A549 (cell line): Measurements from ENCODE around the gene H6PD. TPM values are rescaled to one million over a fixed set of nuclear protein-coding genes. Genes with fewer than 3 reads are reported as not detected.

Experiments used
- ATAC-seq, 2 experiments: fragments of 200-7000 bp in 1 of 2; fragments of >200 bp in 1 of 2; cut with Nextera tagmentation in 1 of 2; cut with Tn5 transposase in 1 of 2; 3 replicates each; pipeline versions ENCODE4 v1.8.0 to v1.9.1; 2018 to 2020; ENCODE audit warnings: mild to moderate bottlenecking in 1 of 2, moderate library complexity in 1 of 2
- CTCF ChIA-PET: fragments of 300-600 bp; sonication (Branson Sonifier 250); formaldehyde crosslinking; extraction: SDS; loops from one replicate; lab custom pipeline; 2021; ENCODE audit warnings: antibody characterized with exemption, inconsistent platforms; lab: Yijun Ruan, JAX
- POLR2A ChIA-PET: fragments of 350-600 bp; formaldehyde crosslinking; extraction: SDS; loops from one replicate; lab custom pipeline; 2021; ENCODE audit warnings: antibody characterized with exemption, inconsistent platforms; lab: Yijun Ruan, JAX
- DNase-seq, 2 experiments: peaks; one replicate each; pipeline versions ENCODE4 v3.0.0 to v3.0.0-alpha.2; 2011 to 2016; ENCODE audit warnings: low read depth in 1 of 2, low spot score in 1 of 2
- FAIRE-seq: peaks from 2 replicates; lab custom pipeline; 2011; peaks lifted over from hg19 to GRCh38; lab: Jason Lieb, UNC
- H3K27ac ChIP-seq, 2 experiments: fragments of >200 bp; sonication (Bioruptor Twin); formaldehyde crosslinking; 3 replicates each; pipeline ENCODE4 v1.5.1; 2016 to 2017
- H3K4me1 ChIP-seq: fragments of >200 bp; sonication (Bioruptor Twin); formaldehyde crosslinking; 3 replicates; pipeline ENCODE4 v1.6.1; 2016
- H3K4me2 ChIP-seq: fragments of >200 bp; sonication (Bioruptor Twin); formaldehyde crosslinking; 3 replicates; pipeline ENCODE4 v1.6.1; 2016
- H3K4me3 ChIP-seq: fragments of >200 bp; sonication (Bioruptor Twin); formaldehyde crosslinking; 3 replicates; pipeline ENCODE4 v1.5.1; 2016
- H3K9me3 ChIP-seq: fragments of >200 bp; sonication (Bioruptor Twin); formaldehyde crosslinking; 3 replicates; pipeline ENCODE4 v1.6.1; 2016
- BHLHE40 ChIP-seq: IDR thresholded peaks from 2 replicates; pipeline ENCODE4 v1.6.1; 2012; ENCODE audit warnings: low read depth, low read length, inconsistent platforms
- CHD2 ChIP-seq: fragments of 150-350 bp; IDR thresholded peaks from 2 replicates; pipeline ENCODE4 v1.6.1; 2014; ENCODE audit warnings: low read length; ENCODE audit not compliant: partially characterized antibody
- CHD4 ChIP-seq: fragments of 200-600 bp; sonication (generic); IDR thresholded peaks from 2 replicates; pipeline ENCODE4 v1.6.1; 2016; ENCODE audit warnings: antibody characterized with exemption, mild to moderate bottlenecking, borderline replicate concordance
- EHF ChIP-seq: fragments of 250-450 bp; sonication (Bioruptor Pico); IDR thresholded peaks from 2 replicates; pipeline ENCODE4 v1.5.0; 2020; ENCODE audit warnings: mild to moderate bottlenecking
- EP300 ChIP-seq, 2 experiments: fragments of >200 bp; sonication (Bioruptor Twin); formaldehyde crosslinking; IDR thresholded peaks; 2 replicates in 1 of 2; 3 replicates in 1 of 2; pipeline ENCODE4 v1.6.1; 2016 to 2017
- FOSB ChIP-seq: fragments of 250-450 bp; sonication (Bioruptor Pico); IDR thresholded peaks from 2 replicates; pipeline ENCODE4 v1.5.0; 2020; ENCODE audit warnings: mild to moderate bottlenecking, moderate library complexity
- FOSL2 ChIP-seq, 2 experiments: fragments of 450-650 bp in 1 of 2; fragments of >200 bp in 1 of 2; sonication (Bioruptor Twin) in 1 of 2; formaldehyde crosslinking; IDR thresholded peaks; 2 replicates each; pipeline versions ENCODE4 v1.5.0 to v1.6.1; 2016 to 2020; ENCODE audit warnings: mild to moderate bottlenecking in 1 of 2, moderate library complexity in 1 of 2
- FOXS1 ChIP-seq: fragments of 250-450 bp; sonication (Bioruptor Pico); IDR thresholded peaks from 2 replicates; pipeline ENCODE4 v1.5.0; 2020; ENCODE audit warnings: mild to moderate bottlenecking, moderate library complexity
- GATA3 ChIP-seq: IDR thresholded peaks from 2 replicates; pipeline ENCODE4 v1.6.1; 2012; ENCODE audit warnings: borderline replicate concordance
- HDAC2 ChIP-seq: fragments of 200-600 bp; sonication (generic); IDR thresholded peaks from 2 replicates; pipeline ENCODE4 v1.6.1; 2016
- HEYL ChIP-seq: fragments of 250-450 bp; sonication (Bioruptor Pico); IDR thresholded peaks from 2 replicates; pipeline ENCODE4 v1.8.0; 2021; ENCODE audit warnings: mild to moderate bottlenecking, moderate library complexity
- HOXA7 ChIP-seq: fragments of 250-450 bp; sonication (Bioruptor Pico); IDR thresholded peaks from 2 replicates; pipeline ENCODE4 v1.5.0; 2020; ENCODE audit warnings: mild to moderate bottlenecking, moderate library complexity
- JUN ChIP-seq, 2 experiments: fragments of >200 bp; sonication (Bioruptor Twin); formaldehyde crosslinking; IDR thresholded peaks; 2 replicates in 1 of 2; 3 replicates in 1 of 2; pipeline ENCODE4 v1.6.1; 2016 to 2017
- JUNB ChIP-seq: fragments of >200 bp; sonication (Bioruptor Twin); formaldehyde crosslinking; IDR thresholded peaks from 2 replicates; pipeline ENCODE4 v1.6.1; 2016
- MAFK ChIP-seq: fragments of 450-650 bp; IDR thresholded peaks from 2 replicates; pipeline ENCODE4 v1.6.1; 2014; ENCODE audit not compliant: partially characterized antibody
- MAZ ChIP-seq: fragments of 150-350 bp; IDR thresholded peaks from 2 replicates; pipeline ENCODE4 v1.6.1; 2014; ENCODE audit warnings: antibody characterized with exemption, low read depth, low read length, borderline replicate concordance
- PHF8 ChIP-seq: fragments of 200-600 bp; sonication (generic); IDR thresholded peaks from 2 replicates; pipeline ENCODE4 v1.6.1; 2016; ENCODE audit warnings: low read depth, mild to moderate bottlenecking, antibody characterized with exemption, moderate library complexity, borderline replicate concordance
- POLR2A ChIP-seq: IDR thresholded peaks from 2 replicates; pipeline ENCODE4 v1.6.1; 2012; ENCODE audit warnings: mild to moderate bottlenecking, low read length
- POLR2AphosphoS2 ChIP-seq: conservative IDR thresholded peaks from 2 replicates; pipeline ENCODE4 v1.6.1; 2012; ENCODE audit warnings: low read length, improper control_type of control experiment, inconsistent platforms
- RARB ChIP-seq: fragments of 250-450 bp; sonication (Bioruptor Pico); IDR thresholded peaks from 2 replicates; pipeline ENCODE4 v1.8.0; 2021; ENCODE audit warnings: mild to moderate bottlenecking, moderate library complexity
- RCOR1 ChIP-seq: fragments of 150-350 bp; IDR thresholded peaks from 2 replicates; pipeline ENCODE4 v1.6.1; 2014; ENCODE audit warnings: antibody characterized with exemption, low read length, low read depth
- RFX5 ChIP-seq: fragments of 450-650 bp; IDR thresholded peaks from 2 replicates; pipeline ENCODE4 v1.7.1; 2014; ENCODE audit warnings: antibody characterized with exemption, mild to moderate bottlenecking, moderate library complexity
- TFCP2L1 ChIP-seq: fragments of 250-450 bp; sonication (Bioruptor Pico); IDR thresholded peaks from 2 replicates; pipeline ENCODE4 v1.5.0; 2021; ENCODE audit warnings: mild to moderate bottlenecking
- TP53 ChIP-seq: fragments of 250-450 bp; sonication (Bioruptor Pico); IDR thresholded peaks from 2 replicates; pipeline ENCODE4 v1.5.0; 2021; ENCODE audit warnings: mild to moderate bottlenecking, moderate library complexity
- ZC3H11A ChIP-seq: fragments of 450-650 bp; IDR thresholded peaks from 2 replicates; pipeline ENCODE4 v1.6.1; 2014; ENCODE audit warnings: antibody characterized with exemption, mild to moderate bottlenecking
- ZNF302 ChIP-seq: fragments of 250-450 bp; sonication (Bioruptor Pico); IDR thresholded peaks from 2 replicates; pipeline ENCODE4 v1.9.0; 2021; ENCODE audit warnings: inconsistent platforms, mild to moderate bottlenecking, moderate library complexity
- ZSCAN20 ChIP-seq: fragments of 250-450 bp; sonication (Bioruptor Pico); IDR thresholded peaks from 2 replicates; pipeline ENCODE4 v1.8.0; 2022; ENCODE audit warnings: mild to moderate bottlenecking, moderate library complexity
- WGBS: methylation state at CpG from one replicate; pipeline ENCODE4 v1.1.6; 2017; ENCODE audit errors: missing lambda C conversion rate; 5-methylcytosine and 5-hydroxymethylcytosine counted together
- polyA plus RNA-seq, 4 experiments: library from polyadenylated mRNA; depleted of rRNA in 3 of 4; stranded (reverse); fragments of >200 nt; fragmentation: RNase III in 1 of 4; extraction: RNeasy Plus Mini Kit Qiagen cat#74134 plus additional on column Dnase treatment in 1 of 4; gene quantifications; 2 replicates in 3 of 4; 3 replicates in 1 of 4; pipeline ENCODE4 v1.2.3, GENCODE V29; 2011 to 2017
- TF ChIP-seq, protein P1 (sequence below): fragments of 250-450 bp; sonication (Bioruptor Pico); IDR thresholded peaks from 2 replicates; pipeline ENCODE4 v1.5.0; 2020; ENCODE audit warnings: low read depth, mild to moderate bottlenecking, moderate library complexity
- TF ChIP-seq, protein P2 (sequence below): fragments of 450-650 bp; IDR thresholded peaks from 2 replicates; pipeline ENCODE4 v1.6.1; 2014; ENCODE audit warnings: antibody characterized with exemption

Gene H6PD
- polyA plus RNA-seq, 2 of the 4 experiments (the other 2 are of a cell fraction): 6.0 to 7.9 TPM

- TF ChIP-seq MAZ: no peak
- TF ChIP-seq, all 56 proteins: peak for 0
Observed at GRCh38 chr1:9273177-9273576, 38.6 kb downstream of the H6PD start (continued).

- Histone ChIP-seq H3K4me3 (no peak overlapping the region), H3K4me2 (no peak overlapping the region), H3K9me3 (no peaks in the 10 kb centered on the region), H3K4me1 (peaks cover 15% of the 10 kb centered on the region)
- ChIA-PET CTCF (interaction anchor here (0.9 to 1.3 kb wide), 3 partner anchors 8 to 216 kb away, joined by 3 to 5 read pairs (median 3); no protein-coding TSS in a partner anchor), POLR2A (no interaction called here)
- WGBS: 91% methylated on average over 10 of the region's 10 CpGs
- ATAC-seq: no peak
- TF ChIP-seq RCOR1 (no peak), BHLHE40 (no peak), RARB (CRISPR knock-in tag) (no peak), ZNF302 (CRISPR knock-in tag) (no peak), CHD4 (no peak), HEYL (CRISPR knock-in tag) (no peak), HOXA7 (CRISPR knock-in tag) (no peak), TP53 (CRISPR knock-in tag) (no peak), JUN (IDR thresholded peaks at IDR 0.05) (no peak), TFCP2L1 (no peak), CHD2 (no peak), FOSL2 (IDR thresholded peaks at IDR 0.05) (no peak), FOSL2 (CRISPR knock-in tag; IDR thresholded peaks at IDR 0.05) (no peak), EP300 (IDR thresholded peaks at IDR 0.05) (no peak), FOSB (CRISPR knock-in tag) (no peak), PHF8 (no peak), FOXS1 (CRISPR knock-in tag) (no peak), MAFK (no peak)
- TF ChIP-seq, all 56 proteins: peak for 0
- DNase-seq (no peak), FAIRE-seq (no peak)
- H3K27ac ChIP-seq: no peak overlapping the region
Observed at GRCh38 chr1:9275161-9275560, 40.6 kb downstream of the H6PD start.

DNA sequence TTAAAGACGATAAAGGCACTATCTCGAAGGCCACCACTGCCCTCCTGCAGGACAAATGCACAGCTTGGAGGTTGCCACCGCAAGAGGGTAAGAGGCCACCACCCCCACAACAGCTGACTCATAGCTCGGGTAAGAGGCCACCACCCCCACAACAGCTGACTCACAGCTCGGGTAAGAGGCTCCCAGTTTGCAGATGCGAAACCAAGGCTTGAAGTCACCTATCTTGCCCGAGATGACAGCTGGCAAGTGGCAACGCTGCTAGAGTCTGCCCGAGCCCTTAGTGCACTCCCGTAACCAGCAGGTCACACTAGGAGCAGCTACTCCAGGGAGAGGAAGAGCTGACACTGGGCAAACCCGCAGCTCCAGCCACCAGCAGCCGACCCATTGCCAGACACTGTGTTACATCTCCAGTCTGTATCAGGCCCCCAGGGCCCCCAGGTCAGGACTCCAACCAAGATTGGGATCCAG lies 41.0 kb downstream of the H6PD start:
- no peak for DNase-seq
- 74% methylated on average over 12 of the region's 12 CpGs for WGBS
- FAIRE-seq: no peak
- CTCF ChIA-PET: interaction anchor here (0.9 to 1.3 kb wide), 3 partner anchors 9 to 215 kb away, joined by 3 to 5 read pairs (median 3); no protein-coding TSS in a partner anchor
- H3K4me2 ChIP-seq: no peak overlapping the region
- ATAC-seq: no peak
- POLR2A ChIA-PET: no interaction called here
- no peak overlapping the region for H3K27ac ChIP-seq
- no peak overlapping the region for H3K4me3 ChIP-seq
- peaks cover 13% of the 10 kb centered on the region for H3K4me1 ChIP-seq
- no peak for TF ChIP-seq MAFK
- no peak for TF ChIP-seq HDAC2
- TF ChIP-seq ZC3H11A: no peak
- no peak for TF ChIP-seq TFCP2L1
- TF ChIP-seq EHF (CRISPR knock-in tag): no peak
- no peak for TF ChIP-seq RFX5
- no peak for TF ChIP-seq GATA3
- TF ChIP-seq JUNB: no peak
- TF ChIP-seq POLR2AphosphoS2: no peak
- no peak for TF ChIP-seq POLR2A
- no peak for TF ChIP-seq MAZ
- no peak for TF ChIP-seq ZSCAN20 (CRISPR knock-in tag)
- TF ChIP-seq HOXA7 (CRISPR knock-in tag): no peak
- TF ChIP-seq, protein P1, sequence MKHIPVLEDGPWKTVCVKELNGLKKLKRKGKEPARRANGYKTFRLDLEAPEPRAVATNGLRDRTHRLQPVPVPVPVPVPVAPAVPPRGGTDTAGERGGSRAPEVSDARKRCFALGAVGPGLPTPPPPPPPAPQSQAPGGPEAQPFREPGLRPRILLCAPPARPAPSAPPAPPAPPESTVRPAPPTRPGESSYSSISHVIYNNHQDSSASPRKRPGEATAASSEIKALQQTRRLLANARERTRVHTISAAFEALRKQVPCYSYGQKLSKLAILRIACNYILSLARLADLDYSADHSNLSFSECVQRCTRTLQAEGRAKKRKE (CRISPR knock-in tag): no peak
- TF ChIP-seq, protein P2, sequence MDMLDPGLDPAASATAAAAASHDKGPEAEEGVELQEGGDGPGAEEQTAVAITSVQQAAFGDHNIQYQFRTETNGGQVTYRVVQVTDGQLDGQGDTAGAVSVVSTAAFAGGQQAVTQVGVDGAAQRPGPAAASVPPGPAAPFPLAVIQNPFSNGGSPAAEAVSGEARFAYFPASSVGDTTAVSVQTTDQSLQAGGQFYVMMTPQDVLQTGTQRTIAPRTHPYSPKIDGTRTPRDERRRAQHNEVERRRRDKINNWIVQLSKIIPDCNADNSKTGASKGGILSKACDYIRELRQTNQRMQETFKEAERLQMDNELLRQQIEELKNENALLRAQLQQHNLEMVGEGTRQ: no peak
- no peaks in the 10 kb centered on the region for H3K9me3 ChIP-seq
